NT2/D1 (cell line): ENCODE results near the gene WDR45B.

ENCODE experiments used
- SUZ12 ChIP-seq: IDR thresholded peaks from 2 replicates; pipeline ENCODE4 v1.6.1; 2011; ENCODE audit not compliant: insufficient read length, insufficient read depth; ENCODE audit errors: extremely low read depth
- YY1 ChIP-seq: IDR thresholded peaks from 2 replicates; pipeline ENCODE4 v1.6.1; 2011; ENCODE audit not compliant: insufficient read length, insufficient read depth
- ZNF274 ChIP-seq: IDR thresholded peaks from 2 replicates; pipeline ENCODE4 v1.6.1; 2011; ENCODE audit warnings: mild to moderate bottlenecking, low read depth, low read length

GRCh38 chr17:82568997-82569393 lies 79.2 kb downstream of the WDR45B start:
- TF ChIP-seq YY1, result no peak
- no peak for TF ChIP-seq ZNF274
- no peak for TF ChIP-seq SUZ12
